Smooth muscle cell (in vitro differentiated cells): ENCODE measurements around the gene ZFAND6. TPM values are rescaled to one million over a fixed set of nuclear protein-coding genes. Genes with fewer than 3 reads are reported as not detected.

Experiments
- DNase-seq: peaks from one replicate; lab custom pipeline; 2025; ENCODE audit not compliant: unreplicated experiment; lab: John Stamatoyannopoulos, UW
- H2AFZ ChIP-seq: fragments of 200-600 bp; sonication (generic); 2 replicates; pipeline ENCODE4 v1.6.0; 2016; ENCODE audit warnings: antibody characterized with exemption, low read depth, mild to moderate bottlenecking
- H3F3A ChIP-seq: fragments of 200-600 bp; sonication (generic); 2 replicates; pipeline ENCODE4 v1.6.0; 2017; ENCODE audit warnings: antibody characterized with exemption, low read depth
- H3K27ac ChIP-seq: fragments of 200-600 bp; sonication (generic); 2 replicates; pipeline ENCODE4 v1.5.1; 2016; ENCODE audit warnings: low read depth, mild to moderate bottlenecking
- H3K27me3 ChIP-seq: fragments of 200-600 bp; sonication (generic); 2 replicates; pipeline ENCODE4 v1.6.1; 2016; ENCODE audit warnings: low read depth, mild to moderate bottlenecking
- H3K36me3 ChIP-seq: fragments of 200-600 bp; sonication (generic); 2 replicates; pipeline ENCODE4 v1.5.1; 2016; ENCODE audit warnings: low read depth
- H3K4me1 ChIP-seq: fragments of 200-600 bp; sonication (generic); 2 replicates; pipeline ENCODE4 v1.5.1; 2016; ENCODE audit warnings: low read depth
- H3K4me2 ChIP-seq: fragments of 200-600 bp; sonication (generic); 2 replicates; pipeline ENCODE4 v1.6.0; 2016; ENCODE audit warnings: mild to moderate bottlenecking
- H3K4me3 ChIP-seq: fragments of 200-600 bp; sonication (generic); 2 replicates; pipeline ENCODE4 v1.5.1; 2016; ENCODE audit warnings: mild to moderate bottlenecking
- H3K79me2 ChIP-seq: fragments of 200-600 bp; sonication (generic); 2 replicates; pipeline ENCODE4 v1.6.0; 2016; ENCODE audit warnings: low read depth, mild to moderate bottlenecking
- H3K9ac ChIP-seq: fragments of 200-600 bp; sonication (generic); 2 replicates; pipeline ENCODE4 v1.6.0; 2016; ENCODE audit warnings: low read depth
- H3K9me3 ChIP-seq: fragments of 200-600 bp; sonication (generic); replicated peaks from 2 replicates; pipeline ENCODE4 v1.5.1; 2016; ENCODE audit warnings: low read depth
- H4K20me1 ChIP-seq: fragments of 200-600 bp; sonication (generic); 2 replicates; pipeline ENCODE4 v1.6.0; 2016; ENCODE audit warnings: low read depth
- CTCF ChIP-seq: fragments of 200-600 bp; sonication (generic); IDR thresholded peaks from 2 replicates; pipeline ENCODE4 v1.5.1; 2017; ENCODE audit warnings: borderline replicate concordance, mild to moderate bottlenecking, antibody characterized with exemption; ENCODE audit not compliant: insufficient read depth, poor library complexity, severe bottlenecking
- WGBS: methylation state at CpG from one replicate; pipeline ENCODE4 v1.1.7; 2016; ENCODE audit warnings: low lambda C conversion rate; 5-methylcytosine and 5-hydroxymethylcytosine counted together
- polyA plus RNA-seq: library from polyadenylated mRNA; unstranded; fragments of >200 nt; fragmentation: Nextera tagmentation; extraction: Ambion mirVana; gene quantifications from 2 replicates; pipeline ENCODE4 v1.2.1, GENCODE V29; 2016
- total RNA-seq: library from RNA; depleted of rRNA; stranded (reverse); fragments of >200 nt; gene quantifications from 2 replicates; pipeline ENCODE4 v1.2.3, GENCODE V29; 2014

Gene ZFAND6
- total and polyA plus RNA-seq, 2 experiments from 2014 or later = 81.9 to 144 TPM

- Histone ChIP-seq H2AFZ (no peak overlapping the region), H3K4me1 (peaks cover 10% of the 10 kb centered on the region), H3K9ac (no peak overlapping the region), H3K27ac (no peak overlapping the region), H3K9me3 (no peaks in the 10 kb centered on the region), H3K4me3 (no peak overlapping the region), H4K20me1 (no peaks in the 10 kb centered on the region), H3K27me3 (no peaks in the 10 kb centered on the region), H3K4me2 (no peak overlapping the region), H3K79me2 (no peaks in the 10 kb centered on the region), H3F3A (peaks cover 8% of the 10 kb centered on the region), H3K36me3 (peaks cover 5% of the 10 kb centered on the region)
- DNase-seq = no peak
- WGBS = 92% methylated on average over 7 of the region's 7 CpGs
- TF ChIP-seq CTCF = no peak
These were observed 125.1 kb downstream of the ZFAND6 start for GRCh38 chr15:80184554-80184953.

GRCh38 chr15:80185152-80185551, 125.7 kb downstream of the ZFAND6 start:
- Histone ChIP-seq H4K20me1 (no peaks in the 10 kb centered on the region), H3K9ac (no peak overlapping the region), H3K27ac (no peak overlapping the region), H3K9me3 (no peaks in the 10 kb centered on the region), H2AFZ (no peak overlapping the region), H3K79me2 (no peaks in the 10 kb centered on the region), H3K4me3 (no peak overlapping the region), H3F3A (peaks cover 8% of the 10 kb centered on the region), H3K4me2 (no peak overlapping the region), H3K4me1 (peaks cover 10% of the 10 kb centered on the region), H3K27me3 (no peaks in the 10 kb centered on the region), H3K36me3 (peaks cover 5% of the 10 kb centered on the region)
- WGBS = 97% methylated on average over 2 of the region's 2 CpGs
- no peak for TF ChIP-seq CTCF
- no peak for DNase-seq

- H3K9me3 ChIP-seq = no peaks in the 10 kb centered on the region
These were observed 126.6 kb downstream of the ZFAND6 start for GRCh38 chr15:80186066-80186465.

More at GRCh38 chr15:80186066-80186465, 126.6 kb downstream of the ZFAND6 start:
- H3K27me3 ChIP-seq = no peaks in the 10 kb centered on the region
- no peaks in the 10 kb centered on the region for H3K79me2 ChIP-seq
- no peak overlapping the region for H2AFZ ChIP-seq
- no peak overlapping the region for H3K4me3 ChIP-seq
- 98% methylated on average over 7 of the region's 7 CpGs for WGBS
- H3K9ac ChIP-seq = no peak overlapping the region
- DNase-seq = no peak
- H3K4me2 ChIP-seq = no peak overlapping the region
- TF ChIP-seq CTCF = no peak
- H3K27ac ChIP-seq = no peak overlapping the region
- H4K20me1 ChIP-seq = no peaks in the 10 kb centered on the region
- H3F3A ChIP-seq = peaks cover 8% of the 10 kb centered on the region
- H3K36me3 ChIP-seq = peaks cover 5% of the 10 kb centered on the region
- H3K4me1 ChIP-seq = peaks cover 10% of the 10 kb centered on the region
